GM18951 (cell line): ENCODE results near the gene CFAP100.

Source experiments
- POLR2A ChIP-seq: IDR thresholded peaks from 4 replicates; pipeline ENCODE4 v1.6.1; 2011; ENCODE audit warnings: mild to moderate bottlenecking; ENCODE audit not compliant: insufficient read length, insufficient read depth; ENCODE audit errors: extremely low read depth
- in situ Hi-C: fragments of 300-500 bp; cut with MboI; formaldehyde crosslinking; loops from one replicate; pipeline ENCODE4 v1.12.0; 2022; ENCODE audit warnings: low sequenced_read_pairs, mixed read lengths, inconsistent platforms; ENCODE audit not compliant: unreplicated experiment

CFAP100 gene

DNA sequence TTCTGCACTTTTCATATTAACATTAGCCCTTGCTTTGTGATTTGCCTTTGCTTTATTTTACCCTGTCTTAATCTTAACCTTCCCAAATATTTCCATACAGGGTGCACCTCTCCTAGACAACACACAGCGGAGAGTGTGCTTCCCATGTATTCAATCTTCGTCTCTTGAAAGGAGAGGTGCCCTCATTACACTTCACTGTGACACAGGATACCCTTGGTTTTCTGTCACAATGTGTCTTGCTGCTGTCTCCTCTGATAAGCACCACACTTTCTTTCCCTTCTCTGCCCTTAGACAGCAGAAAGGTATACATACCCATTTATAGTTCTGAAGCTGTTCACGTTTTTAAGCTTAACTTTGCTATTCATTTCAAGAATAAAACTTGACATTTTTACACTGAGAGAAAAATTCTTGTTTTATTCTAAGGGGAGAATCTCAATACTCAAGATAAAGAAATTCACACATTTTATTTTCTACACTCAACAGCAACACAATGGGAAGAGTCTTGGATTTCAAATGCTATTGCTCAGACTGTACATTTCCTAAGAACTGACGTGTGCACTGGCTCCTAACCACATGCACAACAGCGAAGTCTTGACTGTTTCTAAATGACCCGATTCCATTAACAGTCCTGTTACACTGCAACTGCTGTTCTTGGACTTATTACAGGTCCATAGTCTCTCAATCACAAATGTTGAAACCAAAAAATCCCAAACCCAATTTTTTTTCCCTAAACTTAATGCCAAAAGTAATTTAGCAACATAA, 59.9 kb downstream of the CFAP100 start:
- TF ChIP-seq POLR2A = no peak
- in situ Hi-C loops = no loop called here

DNA sequence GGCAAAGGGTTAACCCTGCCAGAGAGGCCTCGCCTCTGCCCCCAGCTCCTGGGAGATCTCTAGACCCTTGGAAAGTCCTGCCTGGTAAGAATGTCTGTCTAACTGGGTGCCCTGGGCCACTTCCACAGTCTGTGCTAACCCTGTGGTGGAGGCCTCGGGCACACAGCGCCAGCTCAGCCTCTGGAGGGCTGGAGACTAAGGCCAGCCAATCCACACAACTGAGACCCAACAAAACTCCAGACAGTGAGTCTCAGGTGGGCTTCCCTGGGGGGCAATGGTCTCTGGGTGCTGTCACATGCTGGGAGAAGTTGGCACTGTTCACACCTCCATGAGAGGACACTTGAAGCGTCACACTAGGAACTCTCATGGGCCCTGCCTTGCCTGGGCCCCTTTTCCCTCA, 61.5 kb downstream of the CFAP100 start:
- TF ChIP-seq POLR2A = no peak
- in situ Hi-C loops = no loop called here

DNA sequence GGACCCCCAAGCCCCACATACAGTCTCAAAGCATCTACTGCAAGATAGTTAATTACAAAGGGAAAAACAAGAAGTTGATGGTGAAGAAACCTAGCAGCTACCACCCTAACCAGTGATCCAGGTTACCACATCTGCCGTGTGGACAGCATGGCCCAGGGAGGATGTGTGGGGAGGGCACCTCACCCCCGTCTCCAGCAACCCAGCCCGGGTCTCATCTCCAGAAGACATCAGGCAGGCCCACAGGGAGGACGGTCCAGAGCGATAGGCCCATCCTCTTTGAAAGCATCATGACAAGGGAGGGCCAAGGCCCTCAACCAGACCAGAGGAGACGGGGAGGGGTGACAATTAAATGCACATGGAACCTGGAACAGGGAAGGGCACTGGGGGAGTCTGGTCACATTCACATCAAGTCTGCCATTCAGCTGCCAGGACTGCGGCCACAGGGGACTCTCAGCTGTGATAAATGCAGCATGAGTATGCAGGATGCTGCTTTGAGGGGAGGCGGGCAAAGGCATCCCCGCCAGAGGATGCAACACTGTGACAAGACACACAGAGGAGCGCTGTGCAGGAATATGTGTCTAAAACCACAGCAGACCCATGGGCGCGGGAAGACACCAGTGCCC, 62.2 kb downstream of the CFAP100 start:
- no peak for TF ChIP-seq POLR2A
- in situ Hi-C loops = no loop called here

DNA sequence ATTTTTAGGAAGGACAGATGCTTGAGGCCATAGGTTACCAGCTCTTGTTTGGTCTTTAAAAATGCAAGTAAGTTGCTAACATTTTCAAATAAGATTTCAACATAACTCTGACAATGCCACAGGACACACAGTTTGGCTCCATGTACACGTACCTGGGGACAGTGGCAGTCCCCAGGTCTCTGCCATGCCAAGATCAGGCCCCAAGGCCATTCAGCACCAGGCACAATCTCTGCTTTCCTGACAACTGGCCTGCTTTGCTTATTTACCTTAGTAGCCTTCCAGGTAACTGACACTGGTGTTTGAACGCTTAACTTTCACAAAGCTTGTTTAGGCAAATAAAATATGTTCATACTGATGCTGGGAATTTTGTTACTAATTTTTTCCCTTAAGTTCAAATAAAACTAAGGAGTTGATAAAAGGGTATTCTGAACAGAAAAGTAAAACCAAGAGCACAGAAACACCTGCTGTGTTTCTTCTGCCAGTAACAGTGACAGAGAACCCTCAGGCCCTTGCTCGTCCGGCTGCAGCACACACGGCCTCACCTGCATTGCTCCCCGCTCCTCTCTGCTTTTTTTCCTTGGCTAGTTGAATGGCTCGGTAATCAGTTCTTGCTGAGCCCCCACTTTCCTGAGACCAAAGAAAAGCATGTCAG, 64.5 kb downstream of the CFAP100 start:
- in situ Hi-C loops = no loop called here
- TF ChIP-seq POLR2A = no peak

DNA sequence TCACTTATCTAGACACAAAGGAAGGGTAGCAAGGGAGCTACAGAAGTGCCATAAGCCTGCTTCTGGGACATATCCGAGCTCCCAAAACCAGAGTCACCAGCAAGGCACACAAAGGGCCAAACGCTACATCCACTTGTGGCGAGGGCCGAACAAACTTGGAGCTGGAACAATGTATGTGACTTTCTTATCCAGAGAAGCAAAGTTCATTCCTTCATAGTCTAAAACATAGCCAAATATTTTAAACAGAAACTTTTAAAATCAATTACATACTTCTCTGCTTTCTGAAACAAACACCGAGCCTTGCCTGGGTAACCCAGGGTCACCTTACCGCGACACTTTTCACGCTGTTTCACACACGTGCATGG, 65.0 kb downstream of the CFAP100 start:
- in situ Hi-C loops = no loop called here
- TF ChIP-seq POLR2A = no peak

DNA sequence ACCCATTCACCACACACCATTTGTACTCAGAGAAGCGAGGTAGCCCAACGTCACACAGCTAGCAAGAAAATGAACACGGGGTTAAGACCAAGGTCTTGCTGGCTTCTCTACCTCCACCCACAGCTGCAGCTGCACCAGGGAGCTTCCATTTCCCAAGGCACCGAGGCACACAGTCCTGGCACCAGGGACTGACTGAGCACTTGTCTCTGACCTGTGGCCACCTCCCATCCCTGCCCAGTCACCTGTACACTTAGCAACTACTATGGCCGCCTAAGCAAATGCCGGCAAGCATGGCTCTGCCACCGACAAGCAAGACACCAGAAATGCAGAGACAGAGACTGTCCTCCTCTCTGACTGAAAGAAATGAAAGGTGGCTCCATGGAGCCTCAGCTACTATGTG, 65.7 kb downstream of the CFAP100 start:
- in situ Hi-C loops = no loop called here
- no peak for TF ChIP-seq POLR2A

DNA sequence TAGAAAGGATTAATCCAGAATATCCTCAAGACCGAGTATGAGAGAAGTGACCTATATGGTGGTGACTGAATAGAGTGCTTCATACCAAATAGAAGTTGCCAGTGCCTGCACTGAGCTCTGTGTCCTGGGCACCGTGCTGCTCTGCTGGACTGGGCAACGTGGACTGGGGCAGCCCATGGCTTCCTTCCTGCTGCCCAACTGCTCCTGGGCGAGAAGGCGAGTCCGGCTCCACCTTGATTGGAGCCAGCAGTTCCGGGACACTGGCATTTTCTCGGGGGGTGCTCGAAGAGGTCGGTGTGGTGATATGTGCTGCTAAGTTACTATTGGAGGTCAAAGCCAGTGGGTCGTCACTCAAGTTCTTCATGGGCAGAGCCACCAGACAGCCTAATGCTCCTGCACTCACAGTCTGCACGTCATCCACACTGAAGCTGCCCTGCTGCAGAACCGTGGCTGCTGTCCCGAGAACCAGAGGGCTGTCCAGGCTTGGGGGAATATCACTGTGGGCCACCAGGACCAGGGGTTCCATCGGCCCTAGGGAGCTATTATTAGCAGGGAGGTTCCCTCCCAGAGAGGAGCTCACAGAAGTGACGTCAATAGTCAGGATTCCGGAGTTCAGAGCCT, 66.9 kb downstream of the CFAP100 start:
- in situ Hi-C loops = no loop called here
- TF ChIP-seq POLR2A = no peak

DNA sequence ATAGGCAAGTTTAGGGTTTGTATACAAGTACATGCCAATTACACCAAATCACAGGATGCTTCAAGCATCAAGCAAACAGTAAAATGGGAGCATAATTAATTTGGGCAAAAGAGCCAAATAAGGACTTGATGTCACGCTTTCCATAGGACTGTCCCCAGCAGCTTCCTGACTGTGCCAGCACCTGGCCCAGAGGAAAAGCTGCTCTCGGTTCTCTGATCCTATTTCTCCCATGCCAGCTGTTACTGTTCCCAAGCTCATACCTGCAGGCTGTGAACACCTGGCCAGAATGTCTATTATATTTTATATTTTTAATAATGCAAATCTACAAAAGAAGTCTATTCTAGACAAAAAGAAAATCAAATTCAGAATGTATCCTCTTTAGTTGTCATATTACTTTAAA, 68.8 kb downstream of the CFAP100 start:
- in situ Hi-C loops = no loop called here
- no peak for TF ChIP-seq POLR2A

DNA sequence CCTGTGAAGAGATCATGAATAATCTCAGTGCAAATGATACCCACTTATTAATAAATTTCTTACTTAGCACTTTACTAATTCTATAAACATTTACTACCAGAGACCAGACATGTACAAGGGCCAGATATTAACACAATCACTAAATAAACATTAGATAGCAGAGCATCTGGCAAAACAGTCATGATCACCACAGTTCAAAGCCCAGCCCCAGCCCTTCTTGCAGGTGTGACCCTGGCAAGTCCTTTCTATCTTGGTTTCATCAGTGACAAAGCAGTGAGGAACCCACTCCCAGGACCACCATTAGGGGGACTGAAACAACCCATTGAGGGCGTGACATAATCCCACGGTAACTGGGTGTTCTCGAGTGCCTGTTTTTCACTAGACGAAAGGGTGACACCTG, 69.4 kb downstream of the CFAP100 start:
- in situ Hi-C loops = no loop called here
- no peak for TF ChIP-seq POLR2A

DNA sequence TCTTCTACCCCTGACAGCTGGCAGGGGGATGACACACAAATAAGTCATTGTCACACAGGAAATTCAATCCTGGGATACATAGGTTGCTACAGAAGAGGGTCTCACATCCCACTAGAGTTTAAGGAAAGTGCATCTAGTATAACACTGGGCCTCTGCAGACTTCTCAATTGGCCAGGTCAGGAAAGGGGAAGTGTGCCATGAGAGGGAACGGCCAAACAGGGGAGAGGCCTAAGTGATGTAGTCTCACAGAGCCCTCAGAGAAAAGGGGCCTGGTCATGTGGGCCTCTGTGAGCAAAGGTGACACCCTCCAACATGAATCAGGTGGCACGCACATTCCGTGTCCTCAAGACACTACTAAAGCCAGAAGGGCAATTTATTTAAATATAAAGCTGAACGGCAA, 69.8 kb downstream of the CFAP100 start:
- in situ Hi-C loops = no loop called here

DNA sequence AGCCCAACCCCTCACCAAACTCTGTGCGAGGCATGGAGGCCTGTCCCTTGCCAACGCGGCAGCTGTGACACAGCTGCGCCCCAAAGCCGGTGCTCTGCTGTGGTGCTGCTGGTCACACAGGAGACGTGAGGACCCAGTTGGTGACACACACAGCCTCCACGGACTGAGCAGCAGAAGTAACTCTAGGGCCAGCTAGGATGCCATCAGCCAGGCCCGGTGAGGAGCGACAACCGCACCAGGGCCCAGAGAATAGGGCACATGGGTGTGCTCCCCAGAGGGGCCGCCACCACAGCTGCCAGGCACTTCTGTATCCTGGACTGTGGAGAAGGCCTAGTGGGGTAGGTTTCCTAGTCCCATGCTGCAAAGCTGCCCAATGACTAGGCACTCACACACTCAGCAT, 70.3 kb downstream of the CFAP100 start:
- in situ Hi-C loops = no loop called here
- no peak for TF ChIP-seq POLR2A

More for the DNA sequence above, 69.8 kb downstream of the CFAP100 start:
- no peak for TF ChIP-seq POLR2A

DNA sequence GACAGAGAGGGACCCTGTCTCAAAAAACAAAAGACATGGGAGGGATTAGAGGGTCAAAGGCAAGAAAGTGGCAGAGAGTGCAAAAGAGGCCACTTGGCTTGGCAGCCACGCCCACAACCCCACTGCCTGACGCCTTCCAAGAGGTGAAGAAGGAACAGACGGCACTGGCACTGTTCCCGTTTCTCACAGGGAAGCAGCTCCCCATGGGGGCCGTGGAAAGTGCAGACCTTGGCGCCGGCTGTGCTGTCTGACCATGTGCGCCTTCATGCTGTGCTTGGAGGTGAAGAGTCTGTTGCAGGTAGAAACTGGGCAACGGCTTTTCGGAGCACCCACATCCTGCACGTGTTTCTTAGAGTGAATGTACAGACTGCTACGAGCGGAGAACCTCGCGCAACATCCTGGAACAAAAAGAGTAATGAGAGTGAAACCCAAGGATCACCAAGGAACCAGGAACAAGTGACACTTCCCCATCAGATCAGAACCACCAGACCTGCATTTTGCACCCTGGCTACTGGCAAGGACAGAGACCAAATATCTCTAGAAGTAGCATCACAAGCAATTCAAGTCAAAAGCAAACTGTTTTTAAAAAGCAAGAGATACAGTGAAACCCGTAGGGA, 71.3 kb downstream of the CFAP100 start:
- in situ Hi-C loops = no loop called here
- no peak for TF ChIP-seq POLR2A
